ENCODE measurements around the gene SCYGR1.

Gene SCYGR1

GRCh38 chr2:227402321-227402720 lies 14.6 kb upstream of the SCYGR1 start:
- H3K27ac ChIP-seq (ENCODE audit: low read depth, low read length), result no peak overlapping the region
- no peak overlapping the region for H3K4me3 ChIP-seq (ENCODE audit: low read depth, low read length)
- H3K79me2 ChIP-seq (ENCODE audit: control insufficient read depth, insufficient read depth, low read length, unreplicated experiment), result no peaks in the 10 kb centered on the region
- H2AFZ ChIP-seq (ENCODE audit: low read length, unreplicated experiment), result no peak overlapping the region
- peaks cover 18% of the 10 kb centered on the region for H3K4me1 ChIP-seq (ENCODE audit: control insufficient read depth, insufficient read depth, low read length, unreplicated experiment)
- H3K27me3 ChIP-seq (ENCODE audit: insufficient read depth, low read length), result no peaks in the 10 kb centered on the region
- H3K36me3 ChIP-seq (ENCODE audit: insufficient read depth, low read length), result no peaks in the 10 kb centered on the region

- Histone ChIP-seq H3K27ac (ENCODE audit: low read depth, low read length) (no peak overlapping the region), H3K4me1 (ENCODE audit: control insufficient read depth, insufficient read depth, low read length, unreplicated experiment) (peaks cover 10% of the 10 kb centered on the region), H3K4me3 (ENCODE audit: low read depth, low read length) (no peak overlapping the region), H3K27me3 (ENCODE audit: insufficient read depth, low read length) (no peaks in the 10 kb centered on the region), H2AFZ (ENCODE audit: low read length, unreplicated experiment) (no peak overlapping the region), H3K79me2 (ENCODE audit: control insufficient read depth, insufficient read depth, low read length, unreplicated experiment) (no peaks in the 10 kb centered on the region), H3K36me3 (ENCODE audit: insufficient read depth, low read length) (no peaks in the 10 kb centered on the region)
Measured at GRCh38 chr2:227401550-227401949, 13.8 kb upstream of the SCYGR1 start.

GRCh38 chr2:227398684-227399670 lies 11.2 kb upstream of the SCYGR1 start:
- Histone ChIP-seq H3K27me3 (ENCODE audit: insufficient read depth, low read length) (no peaks in the 10 kb centered on the region), H3K4me1 (ENCODE audit: control insufficient read depth, insufficient read depth, low read length, unreplicated experiment) (no peaks in the 10 kb centered on the region), H3K27ac (ENCODE audit: low read depth, low read length) (no peak overlapping the region)

GRCh38 chr2:227397562-227397961 lies 9.8 kb upstream of the SCYGR1 start:
- Histone ChIP-seq H3K79me2 (ENCODE audit: control insufficient read depth, insufficient read depth, low read length, unreplicated experiment) (no peaks in the 10 kb centered on the region), H3K4me1 (ENCODE audit: control insufficient read depth, insufficient read depth, low read length, unreplicated experiment) (no peaks in the 10 kb centered on the region), H3K4me3 (ENCODE audit: low read depth, low read length) (no peak overlapping the region), H3K36me3 (ENCODE audit: insufficient read depth, low read length) (no peaks in the 10 kb centered on the region), H3K27me3 (ENCODE audit: insufficient read depth, low read length) (no peaks in the 10 kb centered on the region), H2AFZ (ENCODE audit: low read length, unreplicated experiment) (no peak overlapping the region), H3K27ac (ENCODE audit: low read depth, low read length) (no peak overlapping the region)

More at GRCh38 chr2:227398684-227399670, 11.2 kb upstream of the SCYGR1 start:
- H2AFZ ChIP-seq (ENCODE audit: low read length, unreplicated experiment), result no peak overlapping the region
- H3K4me3 ChIP-seq (ENCODE audit: low read depth, low read length), result no peak overlapping the region
- H3K36me3 ChIP-seq (ENCODE audit: insufficient read depth, low read length), result no peaks in the 10 kb centered on the region
- H3K79me2 ChIP-seq (ENCODE audit: control insufficient read depth, insufficient read depth, low read length, unreplicated experiment), result no peaks in the 10 kb centered on the region

- Histone ChIP-seq H2AFZ (ENCODE audit: low read length, unreplicated experiment) (peak overlapping the region; percentile 18), H3K4me1 (ENCODE audit: control insufficient read depth, insufficient read depth, low read length, unreplicated experiment) (no peaks in the 10 kb centered on the region), H3K4me3 (ENCODE audit: low read depth, low read length) (no peak overlapping the region), H3K27me3 (ENCODE audit: insufficient read depth, low read length) (no peaks in the 10 kb centered on the region), H3K27ac (ENCODE audit: low read depth, low read length) (no peak overlapping the region), H3K36me3 (ENCODE audit: insufficient read depth, low read length) (no peaks in the 10 kb centered on the region), H3K79me2 (ENCODE audit: control insufficient read depth, insufficient read depth, low read length, unreplicated experiment) (no peaks in the 10 kb centered on the region)
Measured at GRCh38 chr2:227395556-227395955, 7.8 kb upstream of the SCYGR1 start.

- H3K4me1 ChIP-seq (ENCODE audit: control insufficient read depth, insufficient read depth, low read length, unreplicated experiment), result no peaks in the 10 kb centered on the region
- no peaks in the 10 kb centered on the region for H3K27me3 ChIP-seq (ENCODE audit: insufficient read depth, low read length)
- H3K27ac ChIP-seq (ENCODE audit: low read depth, low read length), result no peak overlapping the region
- no peak overlapping the region for H2AFZ ChIP-seq (ENCODE audit: low read length, unreplicated experiment)
- no peaks in the 10 kb centered on the region for H3K36me3 ChIP-seq (ENCODE audit: insufficient read depth, low read length)
- no peak overlapping the region for H3K4me3 ChIP-seq (ENCODE audit: low read depth, low read length)
- H3K79me2 ChIP-seq (ENCODE audit: control insufficient read depth, insufficient read depth, low read length, unreplicated experiment), result no peaks in the 10 kb centered on the region
Measured at GRCh38 chr2:227394401-227394800, 6.7 kb upstream of the SCYGR1 start.

- Histone ChIP-seq H3K36me3 (ENCODE audit: insufficient read depth, low read length) (no peaks in the 10 kb centered on the region), H3K4me3 (ENCODE audit: low read depth, low read length) (no peak overlapping the region), H3K79me2 (ENCODE audit: control insufficient read depth, insufficient read depth, low read length, unreplicated experiment) (no peaks in the 10 kb centered on the region), H3K27me3 (ENCODE audit: insufficient read depth, low read length) (no peaks in the 10 kb centered on the region), H3K4me1 (ENCODE audit: control insufficient read depth, insufficient read depth, low read length, unreplicated experiment) (peaks cover 4% of the 10 kb centered on the region), H2AFZ (ENCODE audit: low read length, unreplicated experiment) (no peak overlapping the region), H3K27ac (ENCODE audit: low read depth, low read length) (no peak overlapping the region)
Measured at GRCh38 chr2:227390468-227391256, 2.9 kb upstream of the SCYGR1 start.

- Histone ChIP-seq H3K27ac (ENCODE audit: low read depth, low read length) (peak overlapping the region; percentile 98), H3K4me3 (ENCODE audit: low read depth, low read length) (no peak overlapping the region), H3K27me3 (ENCODE audit: insufficient read depth, low read length) (no peaks in the 10 kb centered on the region), H3K36me3 (ENCODE audit: insufficient read depth, low read length) (no peaks in the 10 kb centered on the region), H3K79me2 (ENCODE audit: control insufficient read depth, insufficient read depth, low read length, unreplicated experiment) (no peaks in the 10 kb centered on the region), H2AFZ (ENCODE audit: low read length, unreplicated experiment) (no peak overlapping the region), H3K4me1 (ENCODE audit: control insufficient read depth, insufficient read depth, low read length, unreplicated experiment) (peaks cover 4% of the 10 kb centered on the region)
Measured at GRCh38 chr2:227389661-227390060, 1.9 kb upstream of the SCYGR1 start.

GRCh38 chr2:227389231-227389630 lies 1.5 kb upstream of the SCYGR1 start:
- H3K79me2 ChIP-seq (ENCODE audit: control insufficient read depth, insufficient read depth, low read length, unreplicated experiment), result no peaks in the 10 kb centered on the region
- peak overlapping the region; percentile 98 for H3K27ac ChIP-seq (ENCODE audit: low read depth, low read length)
- H3K27me3 ChIP-seq (ENCODE audit: insufficient read depth, low read length), result no peaks in the 10 kb centered on the region
- H3K36me3 ChIP-seq (ENCODE audit: insufficient read depth, low read length), result no peaks in the 10 kb centered on the region
- H3K4me3 ChIP-seq (ENCODE audit: low read depth, low read length), result no peak overlapping the region
- peaks cover 4% of the 10 kb centered on the region for H3K4me1 ChIP-seq (ENCODE audit: control insufficient read depth, insufficient read depth, low read length, unreplicated experiment)
- no peak overlapping the region for H2AFZ ChIP-seq (ENCODE audit: low read length, unreplicated experiment)

- H3K79me2 ChIP-seq (ENCODE audit: control insufficient read depth, insufficient read depth, low read length, unreplicated experiment), result no peaks in the 10 kb centered on the region
- peaks cover 4% of the 10 kb centered on the region for H3K4me1 ChIP-seq (ENCODE audit: control insufficient read depth, insufficient read depth, low read length, unreplicated experiment)
- peak overlapping the region; percentile 98 for H3K27ac ChIP-seq (ENCODE audit: low read depth, low read length)
- no peaks in the 10 kb centered on the region for H3K27me3 ChIP-seq (ENCODE audit: insufficient read depth, low read length)
- H2AFZ ChIP-seq (ENCODE audit: low read length, unreplicated experiment), result no peak overlapping the region
- H3K36me3 ChIP-seq (ENCODE audit: insufficient read depth, low read length), result no peaks in the 10 kb centered on the region
- no peak overlapping the region for H3K4me3 ChIP-seq (ENCODE audit: low read depth, low read length)
Measured at GRCh38 chr2:227388537-227389011, 825 bp upstream of the SCYGR1 start.

Measured in ACC112 (cell line).